MCF 10A (cell line): Measurements from ENCODE around the gene CFAP299. TPM values are rescaled to one million over a fixed set of nuclear protein-coding genes. Genes with fewer than 3 reads are reported as not detected.

Experiments
- BruUV-seq: library from RNA; stranded (reverse); fragments of 400-500 nt; replicated peaks from 2 replicates; lab custom pipeline; 2021; lab: Mats Ljungman, UMichigan
- CTCF ChIA-PET: fragments of 300-600 bp; sonication (Branson Sonifier 250); formaldehyde crosslinking; extraction: SDS; loops from one replicate; lab custom pipeline; 2021; ENCODE audit warnings: antibody characterized with exemption, inconsistent platforms; lab: Yijun Ruan, JAX
- POLR2A ChIA-PET: fragments of 300-600, 350-650 bp; sonication (Branson Sonifier 250); formaldehyde crosslinking; extraction: SDS; loops from one replicate; lab custom pipeline; 2020; ENCODE audit warnings: antibody characterized with exemption, inconsistent platforms; lab: Yijun Ruan, JAX
- DNase-seq: peaks from one replicate; pipeline ENCODE4 v3.0.0-alpha.2; 2018; ENCODE audit not compliant: unreplicated experiment
- H3K27ac Mint-ChIP-seq: one replicate; pipeline ENCODE4 v1.8.0; 2022; ENCODE audit warnings: mild to moderate bottlenecking, low read depth, mixed read lengths; ENCODE audit not compliant: unreplicated experiment
- H3K27me3 Mint-ChIP-seq: one replicate; pipeline ENCODE4 v1.8.0; 2022; ENCODE audit warnings: mixed read lengths; ENCODE audit not compliant: insufficient read depth, unreplicated experiment
- H3K36me3 Mint-ChIP-seq: one replicate; pipeline ENCODE4 v1.8.0; 2022; ENCODE audit warnings: mild to moderate bottlenecking, moderate library complexity, mixed read lengths; ENCODE audit not compliant: insufficient read depth, unreplicated experiment
- H3K4me1 Mint-ChIP-seq: one replicate; pipeline ENCODE4 v1.8.0; 2022; ENCODE audit warnings: mixed read lengths; ENCODE audit not compliant: insufficient read depth, unreplicated experiment
- H3K4me3 Mint-ChIP-seq: one replicate; pipeline ENCODE4 v1.8.0; 2022; ENCODE audit warnings: mild to moderate bottlenecking, moderate library complexity, mixed read lengths; ENCODE audit not compliant: unreplicated experiment
- H3K9me3 Mint-ChIP-seq: one replicate; pipeline ENCODE4 v1.8.0; 2022; ENCODE audit warnings: mixed read lengths; ENCODE audit not compliant: unreplicated experiment
- intact Hi-C: fragments of 100-400 bp; cut with micrococcal nuclease; formaldehyde crosslinking; loops from 2 replicates; pipeline ENCODE4 v1.14.1; 2022
- total RNA-seq: library from RNA; stranded (reverse); gene quantifications from 2 replicates; pipeline ENCODE4 v1.2.3, GENCODE V29; 2022
- TF ChIP-seq, protein P1 (sequence below): fragments of 200-600 bp; IDR thresholded peaks from one replicate; pipeline ENCODE4 v1.8.0; 2022; ENCODE audit warnings: antibody characterized with exemption, mild to moderate bottlenecking; ENCODE audit not compliant: unreplicated experiment

CFAP299 gene
- total RNA-seq, 1 experiment from 2014 or later = 0.33 TPM

GRCh38 chr4:80812145-80812544 lies 476.6 kb downstream of the CFAP299 start:
- Mint-ChIP-seq H3K9me3 (no peaks in the 10 kb centered on the region), H3K4me1 (no peaks in the 10 kb centered on the region), H3K27ac (no peak overlapping the region), H3K27me3 (no peaks in the 10 kb centered on the region), H3K4me3 (no peak overlapping the region), H3K36me3 (no peaks in the 10 kb centered on the region)
- no peak for DNase-seq
- TF ChIP-seq, protein P1, sequence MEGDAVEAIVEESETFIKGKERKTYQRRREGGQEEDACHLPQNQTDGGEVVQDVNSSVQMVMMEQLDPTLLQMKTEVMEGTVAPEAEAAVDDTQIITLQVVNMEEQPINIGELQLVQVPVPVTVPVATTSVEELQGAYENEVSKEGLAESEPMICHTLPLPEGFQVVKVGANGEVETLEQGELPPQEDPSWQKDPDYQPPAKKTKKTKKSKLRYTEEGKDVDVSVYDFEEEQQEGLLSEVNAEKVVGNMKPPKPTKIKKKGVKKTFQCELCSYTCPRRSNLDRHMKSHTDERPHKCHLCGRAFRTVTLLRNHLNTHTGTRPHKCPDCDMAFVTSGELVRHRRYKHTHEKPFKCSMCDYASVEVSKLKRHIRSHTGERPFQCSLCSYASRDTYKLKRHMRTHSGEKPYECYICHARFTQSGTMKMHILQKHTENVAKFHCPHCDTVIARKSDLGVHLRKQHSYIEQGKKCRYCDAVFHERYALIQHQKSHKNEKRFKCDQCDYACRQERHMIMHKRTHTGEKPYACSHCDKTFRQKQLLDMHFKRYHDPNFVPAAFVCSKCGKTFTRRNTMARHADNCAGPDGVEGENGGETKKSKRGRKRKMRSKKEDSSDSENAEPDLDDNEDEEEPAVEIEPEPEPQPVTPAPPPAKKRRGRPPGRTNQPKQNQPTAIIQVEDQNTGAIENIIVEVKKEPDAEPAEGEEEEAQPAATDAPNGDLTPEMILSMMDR = no peak
- BruUV-seq = no TSS peak
- ChIA-PET POLR2A (interaction anchor here (1.0 kb wide), 1 partner anchor 8 kb away, joined by 3 read pairs; no protein-coding TSS in a partner anchor), CTCF (interaction anchor here (1.7 kb wide), 1 partner anchor 227 kb away, joined by 4 read pairs; no protein-coding TSS in a partner anchor)
- intact Hi-C loops = no loop called here

DNA sequence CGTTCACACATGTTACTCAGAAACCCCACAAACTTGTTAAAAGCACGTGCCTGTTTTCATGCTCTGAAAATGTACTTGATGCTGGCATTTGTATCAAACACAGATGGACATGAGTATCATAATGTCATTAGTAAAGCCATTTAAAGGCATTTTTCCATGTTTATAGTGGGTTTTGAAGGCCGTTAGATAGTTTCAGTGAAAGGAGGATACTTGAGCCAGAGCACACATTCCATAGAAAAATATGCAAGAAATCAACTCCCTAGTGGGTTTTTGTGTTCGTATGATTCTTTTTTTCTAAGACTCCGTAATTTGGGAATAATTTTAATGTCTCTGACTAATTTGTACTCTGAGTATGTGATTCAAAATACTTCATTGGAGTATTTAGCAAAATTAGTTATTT lies 478.7 kb downstream of the CFAP299 start:
- H3K9me3 Mint-ChIP-seq = no peaks in the 10 kb centered on the region
- TF ChIP-seq, protein P1 = no peak
- no peak for DNase-seq
- CTCF ChIA-PET = interaction anchor here (0.6 to 0.7 kb wide), 4 partner anchors 14 to 1454 kb away, joined by 3 to 6 read pairs (median 3); no protein-coding TSS in a partner anchor
- intact Hi-C loops = no loop called here
- no peaks in the 10 kb centered on the region for H3K36me3 Mint-ChIP-seq
- no peaks in the 10 kb centered on the region for H3K27me3 Mint-ChIP-seq
- BruUV-seq = no TSS peak
- POLR2A ChIA-PET = interaction anchor here (0.6 to 1.0 kb wide), 2 partner anchors 10 to 163 kb away, joined by 3 read pairs; no protein-coding TSS in a partner anchor
- no peak overlapping the region for H3K27ac Mint-ChIP-seq
- H3K4me3 Mint-ChIP-seq = no peak overlapping the region
- no peaks in the 10 kb centered on the region for H3K4me1 Mint-ChIP-seq

DNA sequence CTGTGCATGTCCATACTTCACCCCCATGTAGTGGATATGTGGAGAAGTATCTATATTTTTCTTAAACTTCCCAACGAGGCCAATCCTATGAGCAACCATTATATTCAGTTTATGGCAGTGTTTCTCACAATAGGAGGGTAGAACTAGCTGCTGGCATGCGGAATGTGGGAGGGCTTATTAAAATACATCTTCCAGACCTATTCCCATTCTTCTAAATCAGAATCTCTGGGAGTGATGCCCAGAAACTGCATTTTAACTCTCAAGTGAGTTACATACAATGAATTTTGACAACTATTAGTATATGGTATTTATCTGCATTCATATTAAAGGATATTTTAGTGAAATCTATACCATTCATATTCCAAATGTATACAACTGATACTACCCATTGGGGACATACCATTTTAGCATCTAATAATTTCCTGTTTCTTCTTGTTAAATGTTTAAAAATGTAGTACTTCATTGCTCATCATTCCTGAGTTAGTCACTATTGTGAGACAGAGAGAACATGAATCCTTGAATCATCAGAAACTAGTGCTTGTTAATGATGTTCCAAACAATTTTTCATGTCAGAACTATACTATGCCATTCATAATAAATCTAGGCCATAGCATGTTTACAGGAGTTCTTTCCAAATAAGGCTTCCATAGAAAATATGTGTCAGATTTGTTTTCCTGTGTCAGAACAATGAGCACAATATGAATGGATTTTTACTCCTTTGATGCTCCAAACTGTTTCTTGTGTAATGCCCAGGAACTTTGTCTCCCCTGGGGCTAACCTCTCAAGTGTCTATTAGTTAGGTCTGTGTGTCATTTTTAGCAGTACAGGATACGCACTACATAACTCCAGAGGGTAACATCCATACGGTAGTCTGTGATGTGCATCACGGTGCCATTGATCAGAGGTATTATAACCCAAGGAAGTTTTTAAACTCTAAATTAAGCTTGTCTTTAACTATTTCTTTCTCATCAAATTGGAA lies 496.1 kb downstream of the CFAP299 start:
- Mint-ChIP-seq H3K36me3 (no peaks in the 10 kb centered on the region), H3K9me3 (no peaks in the 10 kb centered on the region), H3K4me3 (no peak overlapping the region), H3K27ac (no peak overlapping the region), H3K4me1 (no peaks in the 10 kb centered on the region), H3K27me3 (no peaks in the 10 kb centered on the region)
- CTCF ChIA-PET = interaction anchor here (0.6 to 1.0 kb wide), 2 partner anchors 23 to 158 kb away, joined by 3 read pairs; no protein-coding TSS in a partner anchor
- peak; percentile 8 for DNase-seq
- POLR2A ChIA-PET = no interaction called here
- intact Hi-C loops = no loop called here
- TF ChIP-seq, protein P1 = no peak
- BruUV-seq = no TSS peak

GRCh38 chr4:80839281-80839680 lies 503.8 kb downstream of the CFAP299 start:
- Mint-ChIP-seq H3K27me3 (no peaks in the 10 kb centered on the region), H3K36me3 (no peaks in the 10 kb centered on the region), H3K4me3 (no peak overlapping the region), H3K27ac (no peak overlapping the region), H3K4me1 (no peaks in the 10 kb centered on the region), H3K9me3 (no peaks in the 10 kb centered on the region)
- no peak for DNase-seq
- TF ChIP-seq, protein P1 = no peak
- BruUV-seq = no TSS peak
- intact Hi-C loops = no loop called here
- CTCF ChIA-PET = no interaction called here
- POLR2A ChIA-PET = no interaction called here
